ENCODE data around the gene GNA12. TPM values are rescaled to one million over a fixed set of nuclear protein-coding genes. Genes with fewer than 3 reads are reported as not detected.

GNA12 gene
- polyA plus RNA-seq, 1 of the 3 experiments (the other 2 are of a cell fraction): 64.8 TPM

DNA sequence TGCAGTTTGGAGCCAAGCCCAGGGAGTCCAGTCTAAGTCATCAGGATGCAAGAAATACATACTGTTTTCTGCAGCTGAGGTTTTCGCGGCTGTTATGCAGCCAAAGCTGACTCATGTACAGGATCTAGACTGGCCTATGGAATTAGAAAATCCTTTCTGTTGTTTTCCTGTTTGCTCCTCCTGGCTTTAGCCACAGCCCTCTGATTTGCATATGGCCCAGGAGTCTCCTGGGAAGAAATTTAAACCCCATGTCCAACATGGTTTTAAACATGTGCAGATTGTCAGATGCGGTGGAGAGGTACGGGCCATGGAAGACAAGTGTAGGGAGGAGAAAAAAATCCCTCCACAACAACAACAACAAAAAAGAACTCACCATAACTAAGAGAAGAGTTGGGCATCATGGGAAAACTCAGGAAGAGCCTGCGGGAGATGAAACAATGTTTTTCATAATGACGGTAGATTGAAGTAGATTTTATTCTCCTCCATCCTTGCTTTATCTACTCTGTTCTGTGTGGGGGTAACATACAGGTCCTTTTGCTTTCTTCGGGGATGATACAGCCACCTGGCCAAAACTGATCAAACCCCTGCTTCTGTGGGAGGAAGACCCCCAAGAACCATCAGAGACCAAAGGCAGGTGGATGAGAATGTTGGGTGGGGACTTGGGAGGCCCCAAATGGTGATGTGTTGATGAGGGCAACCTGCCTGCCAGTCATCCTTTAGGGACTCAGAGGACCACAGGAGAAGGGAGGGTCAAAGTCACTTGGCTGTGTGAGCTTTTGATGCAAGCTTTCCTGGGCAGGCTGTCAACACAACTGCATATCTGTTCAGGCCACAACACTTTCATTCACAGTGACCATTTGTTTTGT is 29.8 kb upstream of the GNA12 start (continued):
- TF ChIP-seq, protein P1, sequence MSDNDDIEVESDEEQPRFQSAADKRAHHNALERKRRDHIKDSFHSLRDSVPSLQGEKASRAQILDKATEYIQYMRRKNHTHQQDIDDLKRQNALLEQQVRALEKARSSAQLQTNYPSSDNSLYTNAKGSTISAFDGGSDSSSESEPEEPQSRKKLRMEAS (IDR thresholded peaks at IDR 0.05; ENCODE audit: low read depth): no peak
- TF ChIP-seq CHD2 (IDR thresholded peaks at IDR 0.05; ENCODE audit: low read length, partially characterized antibody): no peak
- TF ChIP-seq RAD21 (IDR thresholded peaks at IDR 0.05; ENCODE audit: low read length): no peak
- TF ChIP-seq, protein P2, sequence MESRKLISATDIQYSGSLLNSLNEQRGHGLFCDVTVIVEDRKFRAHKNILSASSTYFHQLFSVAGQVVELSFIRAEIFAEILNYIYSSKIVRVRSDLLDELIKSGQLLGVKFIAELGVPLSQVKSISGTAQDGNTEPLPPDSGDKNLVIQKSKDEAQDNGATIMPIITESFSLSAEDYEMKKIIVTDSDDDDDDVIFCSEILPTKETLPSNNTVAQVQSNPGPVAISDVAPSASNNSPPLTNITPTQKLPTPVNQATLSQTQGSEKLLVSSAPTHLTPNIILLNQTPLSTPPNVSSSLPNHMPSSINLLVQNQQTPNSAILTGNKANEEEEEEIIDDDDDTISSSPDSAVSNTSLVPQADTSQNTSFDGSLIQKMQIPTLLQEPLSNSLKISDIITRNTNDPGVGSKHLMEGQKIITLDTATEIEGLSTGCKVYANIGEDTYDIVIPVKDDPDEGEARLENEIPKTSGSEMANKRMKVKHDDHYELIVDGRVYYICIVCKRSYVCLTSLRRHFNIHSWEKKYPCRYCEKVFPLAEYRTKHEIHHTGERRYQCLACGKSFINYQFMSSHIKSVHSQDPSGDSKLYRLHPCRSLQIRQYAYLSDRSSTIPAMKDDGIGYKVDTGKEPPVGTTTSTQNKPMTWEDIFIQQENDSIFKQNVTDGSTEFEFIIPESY (IDR thresholded peaks at IDR 0.05; ENCODE audit: borderline replicate concordance, low read depth): peak; percentile 62; the same call in 1 of the 2 replicates
- TF ChIP-seq NFIC (IDR thresholded peaks at IDR 0.05; ENCODE audit: borderline replicate concordance): peak; percentile 59; the same call in 1 of the 2 replicates
- TF ChIP-seq RFX5 (IDR thresholded peaks at IDR 0.05; ENCODE audit: low read length): no peak
- TF ChIP-seq GATA2 (CRISPR knock-in tag; IDR thresholded peaks at IDR 0.05): no peak
- TF ChIP-seq, protein P3, sequence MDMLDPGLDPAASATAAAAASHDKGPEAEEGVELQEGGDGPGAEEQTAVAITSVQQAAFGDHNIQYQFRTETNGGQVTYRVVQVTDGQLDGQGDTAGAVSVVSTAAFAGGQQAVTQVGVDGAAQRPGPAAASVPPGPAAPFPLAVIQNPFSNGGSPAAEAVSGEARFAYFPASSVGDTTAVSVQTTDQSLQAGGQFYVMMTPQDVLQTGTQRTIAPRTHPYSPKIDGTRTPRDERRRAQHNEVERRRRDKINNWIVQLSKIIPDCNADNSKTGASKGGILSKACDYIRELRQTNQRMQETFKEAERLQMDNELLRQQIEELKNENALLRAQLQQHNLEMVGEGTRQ (IDR thresholded peaks at IDR 0.05; ENCODE audit: borderline replicate concordance, low read depth, low read length): no peak
- TF ChIP-seq, protein P4, sequence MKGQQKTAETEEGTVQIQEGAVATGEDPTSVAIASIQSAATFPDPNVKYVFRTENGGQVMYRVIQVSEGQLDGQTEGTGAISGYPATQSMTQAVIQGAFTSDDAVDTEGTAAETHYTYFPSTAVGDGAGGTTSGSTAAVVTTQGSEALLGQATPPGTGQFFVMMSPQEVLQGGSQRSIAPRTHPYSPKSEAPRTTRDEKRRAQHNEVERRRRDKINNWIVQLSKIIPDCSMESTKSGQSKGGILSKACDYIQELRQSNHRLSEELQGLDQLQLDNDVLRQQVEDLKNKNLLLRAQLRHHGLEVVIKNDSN (IDR thresholded peaks at IDR 0.05; ENCODE audit: borderline replicate concordance, low read depth): no peak
- no peak for TF ChIP-seq RXRA (IDR thresholded peaks at IDR 0.05; ENCODE audit: borderline replicate concordance, low read depth)
- peak; percentile 35; the same call in 1 of the 2 replicates for TF ChIP-seq FOSL2 (IDR thresholded peaks at IDR 0.05; ENCODE audit: borderline replicate concordance, low read depth)
- TF ChIP-seq, protein P5, sequence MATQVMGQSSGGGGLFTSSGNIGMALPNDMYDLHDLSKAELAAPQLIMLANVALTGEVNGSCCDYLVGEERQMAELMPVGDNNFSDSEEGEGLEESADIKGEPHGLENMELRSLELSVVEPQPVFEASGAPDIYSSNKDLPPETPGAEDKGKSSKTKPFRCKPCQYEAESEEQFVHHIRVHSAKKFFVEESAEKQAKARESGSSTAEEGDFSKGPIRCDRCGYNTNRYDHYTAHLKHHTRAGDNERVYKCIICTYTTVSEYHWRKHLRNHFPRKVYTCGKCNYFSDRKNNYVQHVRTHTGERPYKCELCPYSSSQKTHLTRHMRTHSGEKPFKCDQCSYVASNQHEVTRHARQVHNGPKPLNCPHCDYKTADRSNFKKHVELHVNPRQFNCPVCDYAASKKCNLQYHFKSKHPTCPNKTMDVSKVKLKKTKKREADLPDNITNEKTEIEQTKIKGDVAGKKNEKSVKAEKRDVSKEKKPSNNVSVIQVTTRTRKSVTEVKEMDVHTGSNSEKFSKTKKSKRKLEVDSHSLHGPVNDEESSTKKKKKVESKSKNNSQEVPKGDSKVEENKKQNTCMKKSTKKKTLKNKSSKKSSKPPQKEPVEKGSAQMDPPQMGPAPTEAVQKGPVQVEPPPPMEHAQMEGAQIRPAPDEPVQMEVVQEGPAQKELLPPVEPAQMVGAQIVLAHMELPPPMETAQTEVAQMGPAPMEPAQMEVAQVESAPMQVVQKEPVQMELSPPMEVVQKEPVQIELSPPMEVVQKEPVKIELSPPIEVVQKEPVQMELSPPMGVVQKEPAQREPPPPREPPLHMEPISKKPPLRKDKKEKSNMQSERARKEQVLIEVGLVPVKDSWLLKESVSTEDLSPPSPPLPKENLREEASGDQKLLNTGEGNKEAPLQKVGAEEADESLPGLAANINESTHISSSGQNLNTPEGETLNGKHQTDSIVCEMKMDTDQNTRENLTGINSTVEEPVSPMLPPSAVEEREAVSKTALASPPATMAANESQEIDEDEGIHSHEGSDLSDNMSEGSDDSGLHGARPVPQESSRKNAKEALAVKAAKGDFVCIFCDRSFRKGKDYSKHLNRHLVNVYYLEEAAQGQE (IDR thresholded peaks at IDR 0.05; ENCODE audit: low read depth, low read length): peak; percentile 25; the same call in 1 of the 2 replicates
- TF ChIP-seq, protein P6, sequence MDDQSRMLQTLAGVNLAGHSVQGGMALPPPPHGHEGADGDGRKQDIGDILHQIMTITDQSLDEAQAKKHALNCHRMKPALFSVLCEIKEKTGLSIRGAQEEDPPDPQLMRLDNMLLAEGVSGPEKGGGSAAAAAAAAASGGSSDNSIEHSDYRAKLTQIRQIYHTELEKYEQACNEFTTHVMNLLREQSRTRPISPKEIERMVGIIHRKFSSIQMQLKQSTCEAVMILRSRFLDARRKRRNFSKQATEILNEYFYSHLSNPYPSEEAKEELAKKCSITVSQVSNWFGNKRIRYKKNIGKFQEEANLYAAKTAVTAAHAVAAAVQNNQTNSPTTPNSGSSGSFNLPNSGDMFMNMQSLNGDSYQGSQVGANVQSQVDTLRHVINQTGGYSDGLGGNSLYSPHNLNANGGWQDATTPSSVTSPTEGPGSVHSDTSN (IDR thresholded peaks at IDR 0.05): peak; percentile 35; the same call in 1 of the 2 replicates
- no peak for TF ChIP-seq JUND (IDR thresholded peaks at IDR 0.05)
